GF-D8 (cell line): ENCODE data around the gene RFK.

Experiments
- DNase-seq: peaks from one replicate; lab custom pipeline; 2025; lab: John Stamatoyannopoulos, UW

The RFK gene

GRCh38 chr9:76412638-76413037, 18.4 kb upstream of the RFK start:
- no peak for DNase-seq

GRCh38 chr9:76405868-76406267, 11.6 kb upstream of the RFK start:
- DNase-seq: no peak

GRCh38 chr9:76405340-76405739, 11.1 kb upstream of the RFK start:
- DNase-seq: no peak

GRCh38 chr9:76404401-76404800, 10.2 kb upstream of the RFK start:
- DNase-seq: no peak

GRCh38 chr9:76403352-76403751, 9.1 kb upstream of the RFK start:
- DNase-seq: peak; percentile 45

GRCh38 chr9:76401580-76402354, 7.5 kb upstream of the RFK start:
- no peak for DNase-seq

GRCh38 chr9:76401176-76401575, 7.0 kb upstream of the RFK start:
- DNase-seq: no peak

- no peak for DNase-seq
These were observed 6.4 kb upstream of the RFK start for GRCh38 chr9:76400534-76401096.

- DNase-seq: no peak
These were observed 5.6 kb upstream of the RFK start for GRCh38 chr9:76399856-76400255.

GRCh38 chr9:76396597-76396996, 2.4 kb upstream of the RFK start:
- no peak for DNase-seq

- no peak for DNase-seq
These were observed 1.9 kb upstream of the RFK start for GRCh38 chr9:76396144-76396543.

- DNase-seq: no peak
These were observed 1.2 kb upstream of the RFK start for GRCh38 chr9:76395381-76395780.

GRCh38 chr9:76394960-76395252, 680 bp upstream of the RFK start:
- peak; percentile 66 for DNase-seq

GRCh38 chr9:76390656-76391055, 3.6 kb downstream of the RFK start:
- DNase-seq: no peak

- no peak for DNase-seq
These were observed 14.7 kb downstream of the RFK start for GRCh38 chr9:76379494-76379893.

GRCh38 chr9:76378367-76379073, 15.7 kb downstream of the RFK start:
- DNase-seq: no peak

- DNase-seq: no peak
These were observed 16.4 kb downstream of the RFK start for GRCh38 chr9:76377791-76378190.

GRCh38 chr9:76374783-76375559, 19.3 kb downstream of the RFK start:
- DNase-seq: no peak

- no peak for DNase-seq
These were observed 20.3 kb downstream of the RFK start for GRCh38 chr9:76373784-76374474.

- no peak for DNase-seq
These were observed 20.9 kb downstream of the RFK start for GRCh38 chr9:76373173-76373783.

GRCh38 chr9:76372336-76372735, 21.9 kb downstream of the RFK start:
- no peak for DNase-seq

GRCh38 chr9:76371901-76372300, 22.3 kb downstream of the RFK start:
- no peak for DNase-seq
